Astrocyte of the cerebellum (primary cell): ENCODE data around the gene EIF4EBP2.

ENCODE experiments used
- DNase-seq: peaks from one replicate; pipeline ENCODE4 v3.0.0-alpha.2; 2011; ENCODE audit warnings: low read depth
- H3K4me3 ChIP-seq: 2 replicates; pipeline ENCODE4 v1.5.1; 2011; ENCODE audit warnings: mild to moderate bottlenecking, low read depth, low read length, moderate library complexity
- in situ Hi-C: cut with HindIII; loops from 2 replicates; pipeline ENCODE4 v1.10.0; 2017; ENCODE audit warnings: low sequenced_read_pairs
- TF ChIP-seq, protein P1 (sequence below): IDR thresholded peaks from 2 replicates; pipeline ENCODE4 v1.5.1; 2012; ENCODE audit warnings: low read length, low read depth, moderate library complexity, mild to moderate bottlenecking; ENCODE audit errors: missing control alignments

EIF4EBP2 gene

DNA sequence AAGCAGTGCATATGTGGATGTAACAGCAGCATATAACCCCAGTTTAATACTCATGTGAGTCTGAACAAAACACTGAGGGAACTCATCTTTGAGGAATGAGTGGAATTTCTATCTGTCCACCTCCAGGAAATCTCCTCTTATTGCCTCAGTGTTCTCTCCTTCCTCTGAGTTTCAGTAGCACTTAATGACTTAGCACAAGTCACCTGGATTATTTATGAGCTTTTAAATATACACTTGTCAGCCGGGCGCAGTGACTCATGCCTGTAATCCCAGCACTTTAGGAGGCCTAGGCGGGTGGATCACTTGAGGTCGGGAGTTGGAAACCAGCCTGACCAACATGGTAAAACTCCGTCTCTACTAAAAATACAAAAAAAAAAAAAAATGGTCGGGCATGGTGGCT, 25.8 kb upstream of the EIF4EBP2 start:
- no peak overlapping the region for H3K4me3 ChIP-seq
- in situ Hi-C loops: no loop called here
- DNase-seq: peak; percentile 57
- TF ChIP-seq, protein P1, sequence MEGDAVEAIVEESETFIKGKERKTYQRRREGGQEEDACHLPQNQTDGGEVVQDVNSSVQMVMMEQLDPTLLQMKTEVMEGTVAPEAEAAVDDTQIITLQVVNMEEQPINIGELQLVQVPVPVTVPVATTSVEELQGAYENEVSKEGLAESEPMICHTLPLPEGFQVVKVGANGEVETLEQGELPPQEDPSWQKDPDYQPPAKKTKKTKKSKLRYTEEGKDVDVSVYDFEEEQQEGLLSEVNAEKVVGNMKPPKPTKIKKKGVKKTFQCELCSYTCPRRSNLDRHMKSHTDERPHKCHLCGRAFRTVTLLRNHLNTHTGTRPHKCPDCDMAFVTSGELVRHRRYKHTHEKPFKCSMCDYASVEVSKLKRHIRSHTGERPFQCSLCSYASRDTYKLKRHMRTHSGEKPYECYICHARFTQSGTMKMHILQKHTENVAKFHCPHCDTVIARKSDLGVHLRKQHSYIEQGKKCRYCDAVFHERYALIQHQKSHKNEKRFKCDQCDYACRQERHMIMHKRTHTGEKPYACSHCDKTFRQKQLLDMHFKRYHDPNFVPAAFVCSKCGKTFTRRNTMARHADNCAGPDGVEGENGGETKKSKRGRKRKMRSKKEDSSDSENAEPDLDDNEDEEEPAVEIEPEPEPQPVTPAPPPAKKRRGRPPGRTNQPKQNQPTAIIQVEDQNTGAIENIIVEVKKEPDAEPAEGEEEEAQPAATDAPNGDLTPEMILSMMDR: no peak

DNA sequence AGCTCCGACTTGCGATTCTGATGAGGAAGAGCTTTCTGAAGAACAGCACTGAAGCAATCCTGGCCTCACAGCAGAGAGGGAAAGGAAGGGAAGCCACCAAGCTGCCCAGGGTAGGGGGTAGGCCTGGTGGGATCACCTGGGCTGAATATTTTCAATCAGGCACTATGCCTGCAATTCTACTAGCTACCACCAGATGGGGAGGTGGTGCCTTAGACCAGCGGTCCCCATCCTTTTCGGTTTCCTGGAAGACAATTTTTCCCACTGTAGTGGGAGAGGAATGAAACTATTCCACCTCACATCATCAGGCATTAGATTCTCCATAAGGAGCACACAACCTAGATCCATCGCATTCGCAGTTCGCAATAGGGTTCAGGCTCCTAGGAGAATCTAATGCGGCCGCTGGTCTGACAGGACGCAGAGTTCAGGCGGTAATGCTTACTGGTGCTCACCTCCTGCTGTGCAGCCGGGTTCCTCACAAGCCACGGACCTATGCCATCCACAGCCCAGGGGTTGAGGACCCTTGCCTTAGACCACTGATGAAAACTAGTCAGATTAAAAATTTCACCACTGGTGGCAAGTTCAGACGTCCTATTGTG, 24.3 kb upstream of the EIF4EBP2 start:
- no peak overlapping the region for H3K4me3 ChIP-seq
- TF ChIP-seq, protein P1: peak; percentile 53
- DNase-seq: no peak
- in situ Hi-C loops: no loop called here

DNA sequence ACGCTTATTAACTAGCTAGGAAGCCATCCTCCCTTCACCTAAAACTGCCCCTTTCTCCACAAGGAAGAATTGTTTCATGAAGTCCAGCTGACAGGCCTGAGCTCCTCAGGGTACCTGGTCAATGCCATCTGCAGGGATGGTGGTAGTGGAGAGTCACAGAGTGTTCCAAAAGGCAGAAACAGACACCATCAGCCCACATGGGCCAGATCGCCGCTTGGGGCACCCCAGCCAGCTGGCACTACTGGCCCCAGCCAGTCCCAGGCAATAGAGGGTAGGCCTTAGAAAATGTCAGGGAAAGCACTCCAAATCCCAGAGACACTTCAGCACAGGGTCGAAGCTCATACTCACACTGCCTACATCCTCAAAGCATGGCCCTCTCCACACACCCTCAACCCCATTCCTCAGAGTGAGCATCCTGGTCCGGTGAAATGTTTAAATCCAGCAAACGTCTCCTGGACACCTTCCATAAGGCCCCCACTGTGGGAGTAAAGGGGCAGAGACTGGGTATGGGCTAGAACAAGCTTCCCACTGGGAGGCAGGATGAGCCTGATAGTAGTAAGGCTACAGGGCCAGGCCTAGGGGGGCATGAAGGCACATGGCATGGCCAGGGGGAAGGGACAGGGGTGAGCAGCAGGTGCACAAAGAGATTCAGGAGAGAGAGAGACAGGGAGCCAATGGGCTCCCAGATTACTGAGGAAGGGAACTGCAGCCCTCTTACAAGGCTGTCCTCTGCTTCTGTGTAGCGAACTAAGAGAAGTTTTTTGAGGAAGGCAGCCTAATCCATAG, 23.4 kb upstream of the EIF4EBP2 start:
- H3K4me3 ChIP-seq: no peak overlapping the region
- no peak for DNase-seq
- TF ChIP-seq, protein P1: no peak
- in situ Hi-C loops: no loop called here

DNA sequence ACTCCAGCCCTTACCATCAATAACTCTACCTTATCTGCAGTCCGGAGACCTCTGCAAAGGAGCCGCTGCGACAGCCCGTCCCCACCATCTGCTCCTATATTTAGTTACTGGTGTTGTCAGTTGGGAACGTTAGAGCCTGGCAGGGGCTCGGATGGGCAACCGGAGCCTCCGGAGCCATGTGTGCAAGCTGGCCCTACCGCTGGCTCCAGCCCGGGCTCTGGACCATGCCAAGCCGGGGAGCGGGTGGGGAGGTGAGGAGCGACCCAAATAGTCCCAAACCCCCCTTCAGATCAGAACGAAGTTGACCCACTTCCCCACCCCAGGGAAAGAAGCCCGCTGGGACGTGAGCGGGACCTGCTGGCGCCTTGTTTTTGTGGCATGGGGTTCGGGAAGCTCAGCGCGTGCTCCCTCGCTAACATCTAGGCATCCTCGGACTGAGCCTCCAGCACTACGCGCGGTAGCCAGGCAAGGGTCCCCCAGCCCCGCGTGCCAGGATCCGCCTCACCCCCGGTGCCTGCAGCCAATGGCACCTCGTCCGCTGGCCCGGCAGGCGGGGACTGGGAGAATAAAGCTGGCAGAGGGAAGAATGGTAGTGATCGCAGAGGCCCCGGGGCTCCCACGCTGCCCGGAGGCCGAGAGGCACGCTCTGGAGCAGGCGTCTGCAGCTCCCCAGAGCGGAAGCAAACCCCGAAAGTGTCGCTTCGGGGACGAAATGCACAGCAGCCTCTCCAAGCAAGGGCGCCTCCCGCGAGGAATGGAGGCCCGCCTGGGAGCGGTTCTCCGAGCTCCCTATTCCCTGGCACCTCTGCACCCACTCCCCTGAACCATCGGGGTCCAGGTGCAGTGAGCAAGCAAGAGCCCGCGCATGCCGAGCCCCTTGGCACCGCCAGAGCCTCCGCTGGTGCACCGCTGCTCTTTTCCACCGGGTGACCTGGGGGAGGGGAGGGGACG, 22.2 kb upstream of the EIF4EBP2 start:
- in situ Hi-C loops: no loop called here
- TF ChIP-seq, protein P1: no peak
- H3K4me3 ChIP-seq: peak overlapping the region; percentile 67
- no peak for DNase-seq

DNA sequence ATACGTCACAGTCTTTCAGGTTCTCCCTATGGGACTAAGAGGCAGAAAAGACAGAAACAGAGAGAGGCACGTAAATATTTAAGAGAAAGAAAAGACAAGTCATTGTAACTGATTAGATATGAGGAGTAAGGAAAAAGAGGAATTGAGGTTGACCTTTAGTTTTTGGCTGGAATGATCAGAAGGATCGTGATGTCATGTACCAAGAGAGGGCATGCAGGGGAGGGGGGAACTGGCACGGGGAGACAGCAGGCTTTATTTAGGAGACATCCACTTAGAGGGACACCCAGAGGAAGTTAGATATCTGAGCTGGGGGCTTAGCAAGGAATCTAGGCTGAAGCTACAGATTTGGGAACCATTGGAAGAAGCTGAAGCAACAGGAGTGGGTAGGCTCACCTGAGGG, 12.3 kb upstream of the EIF4EBP2 start:
- in situ Hi-C loops: no loop called here
- H3K4me3 ChIP-seq: no peak overlapping the region
- TF ChIP-seq, protein P1: no peak
- no peak for DNase-seq

DNA sequence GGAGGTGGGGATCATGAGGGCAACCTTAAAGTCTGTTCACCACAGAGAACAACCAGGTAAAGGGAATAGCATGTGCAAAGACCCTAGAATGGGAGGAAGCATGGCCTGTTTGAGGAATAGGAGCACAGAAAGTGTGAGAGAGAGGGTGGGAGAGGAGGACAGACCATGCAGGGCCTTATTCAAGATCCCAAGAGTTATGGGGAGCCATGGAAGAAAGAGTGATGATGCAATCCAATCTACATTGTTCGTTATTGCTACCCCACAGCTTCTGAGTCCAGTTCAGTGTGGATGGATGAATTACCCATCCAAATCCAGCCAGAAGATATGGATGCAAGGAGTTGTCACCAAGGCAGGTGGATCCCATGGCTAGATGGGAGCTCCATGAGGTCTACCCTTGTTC, 7.8 kb upstream of the EIF4EBP2 start:
- TF ChIP-seq, protein P1: no peak
- in situ Hi-C loops: no loop called here
- no peak for DNase-seq
- H3K4me3 ChIP-seq: no peak overlapping the region
